Osteocyte (in vitro differentiated cells): ENCODE results near the gene SAP30L. TPM values are rescaled to one million over a fixed set of nuclear protein-coding genes. Genes with fewer than 3 reads are reported as not detected.

Experiments used
- DNase-seq: peaks from one replicate; pipeline ENCODE4 v3.0.0; 2021; ENCODE audit warnings: mixed read lengths; ENCODE audit not compliant: unreplicated experiment; ENCODE audit errors: extremely low spot score
- H3K27ac Mint-ChIP-seq: one replicate; pipeline ENCODE4 v1.8.0; 2021; ENCODE audit warnings: mild to moderate bottlenecking, mixed read lengths; ENCODE audit not compliant: unreplicated experiment
- H3K27me3 Mint-ChIP-seq: one replicate; pipeline ENCODE4 v1.8.0; 2021; ENCODE audit warnings: mixed read lengths; ENCODE audit not compliant: unreplicated experiment
- H3K36me3 Mint-ChIP-seq: one replicate; pipeline ENCODE4 v1.8.0; 2021; ENCODE audit warnings: mixed read lengths; ENCODE audit not compliant: unreplicated experiment
- H3K4me1 Mint-ChIP-seq: one replicate; pipeline ENCODE4 v1.8.0; 2021; ENCODE audit warnings: mixed read lengths; ENCODE audit not compliant: unreplicated experiment
- H3K4me3 Mint-ChIP-seq: one replicate; pipeline ENCODE4 v1.8.0; 2021; ENCODE audit warnings: mild to moderate bottlenecking, moderate library complexity, mixed read lengths; ENCODE audit not compliant: unreplicated experiment
- H3K9me3 Mint-ChIP-seq: one replicate; pipeline ENCODE4 v1.8.0; 2021; ENCODE audit warnings: mixed read lengths; ENCODE audit not compliant: unreplicated experiment
- CTCF ChIP-seq: fragments of 200-600 bp; sonication (generic); IDR thresholded peaks from 2 replicates; pipeline ENCODE4 v1.5.0; 2021; ENCODE audit warnings: antibody characterized with exemption, mild to moderate bottlenecking, moderate library complexity
- total RNA-seq: library from RNA; stranded (reverse); gene quantifications from 2 replicates; pipeline ENCODE4 v1.2.1, GENCODE V29; 2021

SAP30L gene
- total RNA-seq, 1 donor from 2014 or later: 45.9 TPM

GRCh38 chr5:154410786-154411185, 35.0 kb upstream of the SAP30L start:
- Mint-ChIP-seq H3K36me3 (peaks cover 38% of the 10 kb centered on the region), H3K4me3 (no peak overlapping the region), H3K9me3 (no peaks in the 10 kb centered on the region), H3K4me1 (peaks cover under 1% of the 10 kb centered on the region), H3K27ac (no peak overlapping the region), H3K27me3 (no peaks in the 10 kb centered on the region)
- no peak for DNase-seq
- TF ChIP-seq CTCF: no peak

- H3K4me1 Mint-ChIP-seq: no peaks in the 10 kb centered on the region
- H3K27ac Mint-ChIP-seq: no peak overlapping the region
- no peak for TF ChIP-seq CTCF
Observed at GRCh38 chr5:154411338-154411737, 34.5 kb upstream of the SAP30L start.

GRCh38 chr5:154412316-154412715, 33.5 kb upstream of the SAP30L start:
- Mint-ChIP-seq H3K9me3 (no peaks in the 10 kb centered on the region), H3K4me3 (no peak overlapping the region), H3K4me1 (no peaks in the 10 kb centered on the region), H3K27ac (no peak overlapping the region), H3K36me3 (peaks cover 44% of the 10 kb centered on the region), H3K27me3 (no peaks in the 10 kb centered on the region)
- TF ChIP-seq CTCF: no peak
- no peak for DNase-seq

More at GRCh38 chr5:154411338-154411737, 34.5 kb upstream of the SAP30L start:
- Mint-ChIP-seq H3K36me3 (peaks cover 38% of the 10 kb centered on the region), H3K27me3 (no peaks in the 10 kb centered on the region), H3K4me3 (no peak overlapping the region), H3K9me3 (no peaks in the 10 kb centered on the region)
- DNase-seq: no peak

GRCh38 chr5:154412925-154413324, 32.9 kb upstream of the SAP30L start:
- Mint-ChIP-seq H3K27me3 (no peaks in the 10 kb centered on the region), H3K27ac (no peak overlapping the region), H3K4me3 (no peak overlapping the region), H3K36me3 (peaks cover 49% of the 10 kb centered on the region), H3K4me1 (no peaks in the 10 kb centered on the region), H3K9me3 (no peaks in the 10 kb centered on the region)
- TF ChIP-seq CTCF: no peak
- DNase-seq: no peak

- no peak overlapping the region for H3K4me3 Mint-ChIP-seq
- H3K27me3 Mint-ChIP-seq: no peaks in the 10 kb centered on the region
- H3K4me1 Mint-ChIP-seq: no peaks in the 10 kb centered on the region
- no peak overlapping the region for H3K27ac Mint-ChIP-seq
- TF ChIP-seq CTCF: no peak
- H3K9me3 Mint-ChIP-seq: no peaks in the 10 kb centered on the region
- peaks cover 60% of the 10 kb centered on the region for H3K36me3 Mint-ChIP-seq
- DNase-seq: peak; percentile 63
Observed at GRCh38 chr5:154415114-154415513, 30.7 kb upstream of the SAP30L start.
